SK-N-SH (cell line): Measurements from ENCODE around the gene TMEM132D. TPM values are rescaled to one million over a fixed set of nuclear protein-coding genes. Genes with fewer than 3 reads are reported as not detected.

Source experiments
- CTCF ChIA-PET: fragments of 300-600, 350-600 bp; formaldehyde crosslinking; extraction: SDS; loops from one replicate; lab custom pipeline; 2021; lab: Yijun Ruan, JAX
- POLR2A ChIA-PET: fragments of 350-600 bp; sonication (Branson Sonifier 250); formaldehyde crosslinking; extraction: SDS; loops from one replicate; lab custom pipeline; 2020; ENCODE audit warnings: antibody characterized with exemption, inconsistent platforms; lab: Yijun Ruan, JAX
- DNase-seq: peaks from one replicate; pipeline ENCODE4 v3.0.0; 2012
- H2AFZ ChIP-seq: fragments of 200-600 bp; sonication (generic); 2 replicates; pipeline ENCODE4 v1.8.1; 2016; ENCODE audit warnings: antibody characterized with exemption, mild to moderate bottlenecking, low read depth
- H3F3A ChIP-seq: fragments of 200-600 bp; sonication (generic); replicated peaks from 2 replicates; pipeline ENCODE3; 2016; ENCODE audit warnings: antibody characterized with exemption, mild to moderate bottlenecking; ENCODE audit not compliant: insufficient read depth
- H3K27ac ChIP-seq, 2 experiments: fragments of 200-500 bp in 1 of 2; fragments of 200-600 bp in 1 of 2; sonication (Bioruptor generic) in 1 of 2; sonication (generic), shearing (Covaris generic) in 1 of 2; 2 replicates each; pipeline versions ENCODE4 v1.5.1 to v1.6.1; 2014 to 2016; ENCODE audit warnings: low read depth in 2 of 2, inconsistent platforms in 1 of 2, low read length in 1 of 2, mild to moderate bottlenecking in 1 of 2, mixed read lengths in 1 of 2
- H3K27me3 ChIP-seq: fragments of 200-600 bp; sonication (generic), shearing (Covaris generic); 2 replicates; pipeline ENCODE4 v1.6.1; 2016; ENCODE audit warnings: mixed run types; ENCODE audit not compliant: insufficient read depth
- H3K36me3 ChIP-seq, 2 experiments: fragments of 200-500 bp in 1 of 2; fragments of 200-600 bp in 1 of 2; sonication (Bioruptor generic) in 1 of 2; sonication (generic) in 1 of 2; replicated peaks in 1 of 2; 2 replicates each; pipeline versions ENCODE3 to v1.5.1; 2014 to 2016; ENCODE audit warnings: low read length in 1 of 2, mild to moderate bottlenecking in 1 of 2; ENCODE audit not compliant: insufficient read depth in 2 of 2, control insufficient read depth in 1 of 2
- H3K4me1 ChIP-seq, 2 experiments: fragments of 200-500 bp in 1 of 2; fragments of 200-600 bp in 1 of 2; sonication (Bioruptor generic) in 1 of 2; sonication (generic), shearing (Covaris generic) in 1 of 2; 2 replicates each; pipeline versions ENCODE4 v1.5.1 to v1.6.1; 2014 to 2016; ENCODE audit warnings: low read depth in 1 of 2, low read length in 1 of 2, mixed run types in 1 of 2; ENCODE audit not compliant: insufficient read depth in 2 of 2, control insufficient read depth in 1 of 2
- H3K4me2 ChIP-seq: fragments of 200-600 bp; sonication (generic), shearing (Covaris generic); 2 replicates; pipeline ENCODE4 v1.6.1; 2017; ENCODE audit warnings: mixed run types
- H3K4me3 ChIP-seq, 2 experiments: fragments of 200-500 bp in 1 of 2; fragments of 200-600 bp in 1 of 2; sonication (Bioruptor generic) in 1 of 2; sonication (generic), shearing (Covaris generic) in 1 of 2; 2 replicates each; pipeline versions ENCODE4 v1.5.1 to v1.8.1; 2014 to 2016; ENCODE audit warnings: low read depth in 2 of 2, inconsistent platforms in 1 of 2, low read length in 1 of 2, mild to moderate bottlenecking in 1 of 2, mixed read lengths in 1 of 2, moderate library complexity in 1 of 2
- H3K79me2 ChIP-seq: fragments of 200-600 bp; sonication (generic); 2 replicates; pipeline ENCODE4 v1.8.1; 2017; ENCODE audit warnings: mild to moderate bottlenecking; ENCODE audit not compliant: insufficient read depth
- H3K9ac ChIP-seq: fragments of 200-600 bp; sonication (generic); 2 replicates; pipeline ENCODE4 v1.6.1; 2017; ENCODE audit warnings: mixed run types
- H3K9me2 ChIP-seq: fragments of 200-600 bp; sonication (generic); 2 replicates; pipeline ENCODE4 v1.6.1; 2017; ENCODE audit warnings: mixed run types
- H3K9me3 ChIP-seq: fragments of 200-600 bp; sonication (generic); 2 replicates; pipeline ENCODE4 v1.6.1; 2017; ENCODE audit warnings: mixed run types, mild to moderate bottlenecking, moderate library complexity
- H4K20me1 ChIP-seq: fragments of 200-600 bp; sonication (generic); 2 replicates; pipeline ENCODE4 v1.6.1; 2017; ENCODE audit warnings: mild to moderate bottlenecking, mixed run types; ENCODE audit not compliant: insufficient read depth
- ELF1 ChIP-seq: IDR thresholded peaks from 2 replicates; pipeline ENCODE4 v1.4.0; 2012
- EP300 ChIP-seq, 2 experiments: IDR thresholded peaks; 2 replicates each; pipeline versions ENCODE4 v1.4.0 to v1.6.1; 2012; ENCODE audit warnings: borderline replicate concordance in 1 of 2, low read depth in 1 of 2, low read length in 1 of 2
- EZH2phosphoT487 ChIP-seq: fragments of 200-600 bp; sonication (generic); IDR thresholded peaks from 2 replicates; pipeline ENCODE4 v1.6.1; 2017; ENCODE audit warnings: low read depth, mixed run types, mild to moderate bottlenecking, antibody characterized with exemption, moderate library complexity, borderline replicate concordance
- FOXJ3 ChIP-seq: sonication (generic); formaldehyde crosslinking; IDR thresholded peaks from 2 replicates; pipeline ENCODE4 v1.5.1; 2020; ENCODE audit warnings: mild to moderate bottlenecking, missing genetic modification reagents
- FOXM1 ChIP-seq: IDR thresholded peaks from 2 replicates; pipeline ENCODE4 v1.4.0; 2012; ENCODE audit warnings: low read depth, mild to moderate bottlenecking
- GABPA ChIP-seq: IDR thresholded peaks from 2 replicates; pipeline ENCODE4 v1.4.0; 2012; ENCODE audit warnings: low read depth, mild to moderate bottlenecking
- GATA2 ChIP-seq: sonication (generic); formaldehyde crosslinking; IDR thresholded peaks from 2 replicates; pipeline ENCODE4 v1.5.0; 2020; ENCODE audit warnings: mild to moderate bottlenecking, missing genetic modification reagents
- IRF3 ChIP-seq: fragments of 150-350 bp; IDR thresholded peaks from 2 replicates; pipeline ENCODE4 v1.6.1; 2016; ENCODE audit warnings: mild to moderate bottlenecking, low read depth, low read length
- JUND ChIP-seq: IDR thresholded peaks from 2 replicates; pipeline ENCODE4 v1.4.0; 2012
- MAX ChIP-seq: IDR thresholded peaks from 2 replicates; pipeline ENCODE4 v1.4.0; 2012; ENCODE audit warnings: low read depth
- NRF1 ChIP-seq: IDR thresholded peaks from 2 replicates; pipeline ENCODE4 v1.6.1; 2012; ENCODE audit warnings: low read depth, mild to moderate bottlenecking, low read length
- PBX3 ChIP-seq: IDR thresholded peaks from 2 replicates; pipeline ENCODE4; 2012
- POLR2AphosphoS5 ChIP-seq: IDR thresholded peaks from 2 replicates; pipeline ENCODE4 v1.6.1; 2012; ENCODE audit warnings: low read depth, low read length
- RCOR1 ChIP-seq: fragments of 150-350 bp; IDR thresholded peaks from 2 replicates; pipeline ENCODE4 v1.6.1; 2017; ENCODE audit warnings: antibody characterized with exemption, low read length
- RFX5 ChIP-seq: IDR thresholded peaks from 2 replicates; pipeline ENCODE4 v1.6.1; 2012; ENCODE audit warnings: mild to moderate bottlenecking, improper control_type of control experiment, low read length
- SMC3 ChIP-seq: IDR thresholded peaks from 2 replicates; pipeline ENCODE4 v1.6.1; 2012; ENCODE audit warnings: low read depth, low read length, improper control_type of control experiment
- TAF1 ChIP-seq: IDR thresholded peaks from 2 replicates; pipeline ENCODE4 v1.6.1; 2012; ENCODE audit warnings: low read depth, mild to moderate bottlenecking, low read length, moderate library complexity, borderline replicate concordance
- TCF12 ChIP-seq: IDR thresholded peaks from 2 replicates; pipeline ENCODE4 v1.4.0; 2012
- TEAD4 ChIP-seq: IDR thresholded peaks from 2 replicates; pipeline ENCODE4 v1.4.0; 2012; ENCODE audit warnings: mild to moderate bottlenecking, borderline replicate concordance; ENCODE audit not compliant: insufficient read depth
- USF1 ChIP-seq: IDR thresholded peaks from 2 replicates; pipeline ENCODE4 v1.4.0; 2012; ENCODE audit warnings: low read depth, borderline replicate concordance
- YY1 ChIP-seq: IDR thresholded peaks from 2 replicates; pipeline ENCODE4 v1.4.0; 2012; ENCODE audit warnings: low read depth, mild to moderate bottlenecking
- WGBS: methylation state at CpG from one replicate; pipeline ENCODE4 v1.1.6; 2017; ENCODE audit warnings: low lambda C conversion rate; 5-methylcytosine and 5-hydroxymethylcytosine counted together
- polyA plus RNA-seq, 3 experiments: library from polyadenylated mRNA; depleted of rRNA; stranded (reverse); fragments of >200 nt; gene quantifications; 2 replicates each; pipeline ENCODE4 v1.2.3, GENCODE V29; 2012

Gene TMEM132D
- polyA plus RNA-seq, 1 of the 3 experiments (the other 2 are of a cell fraction): not detected

DNA sequence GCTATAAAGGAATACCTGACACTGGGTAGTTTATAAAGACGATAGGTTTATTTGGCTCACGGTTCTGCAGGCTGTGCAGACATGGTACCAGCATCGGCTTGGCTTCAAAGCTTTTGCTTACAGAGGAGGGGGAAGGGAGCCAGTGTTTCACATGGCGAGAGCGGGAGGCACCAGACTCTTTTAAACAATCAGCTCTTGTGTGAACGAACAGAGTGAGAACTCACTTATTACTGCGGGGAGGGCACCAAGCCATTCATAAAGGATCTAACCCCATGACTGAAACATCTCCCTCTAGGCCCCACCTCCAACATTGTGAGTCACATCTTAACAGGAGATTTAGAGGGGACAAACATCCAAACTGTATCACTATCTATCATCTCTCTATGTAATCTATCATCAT lies 227.4 kb downstream of the TMEM132D start:
- no peaks in the 10 kb centered on the region for H3K36me3 ChIP-seq
- H3F3A ChIP-seq: no peaks in the 10 kb centered on the region
- H3K27ac ChIP-seq: no peak overlapping the region
- no peaks in the 10 kb centered on the region for H3K4me1 ChIP-seq
- no peaks in the 10 kb centered on the region for H3K9me3 ChIP-seq
- WGBS: 28% methylated on average over 7 of the region's 7 CpGs
- H3K9me2 ChIP-seq: no peaks in the 10 kb centered on the region
- H2AFZ ChIP-seq: no peak overlapping the region
- TF ChIP-seq EZH2phosphoT487: no peak
- H3K4me2 ChIP-seq: no peak overlapping the region
- ChIA-PET CTCF (no interaction called here), POLR2A (no interaction called here)
- DNase-seq: no peak
- no peak overlapping the region for H3K4me3 ChIP-seq
- H3K79me2 ChIP-seq: no peaks in the 10 kb centered on the region
- H4K20me1 ChIP-seq: no peaks in the 10 kb centered on the region
- H3K27me3 ChIP-seq: no peaks in the 10 kb centered on the region
- H3K9ac ChIP-seq: no peak overlapping the region

- no peaks in the 10 kb centered on the region for H3F3A ChIP-seq
- H4K20me1 ChIP-seq: no peaks in the 10 kb centered on the region
- no peaks in the 10 kb centered on the region for H3K79me2 ChIP-seq
- ChIA-PET CTCF (no interaction called here), POLR2A (no interaction called here)
- TF ChIP-seq FOXM1: no peak
- no peak for TF ChIP-seq RCOR1
- TF ChIP-seq TEAD4: no peak
- no peak for TF ChIP-seq TCF12
- TF ChIP-seq GABPA: no peak
- TF ChIP-seq MAX: no peak
- TF ChIP-seq RFX5: no peak
- TF ChIP-seq SMC3: no peak
- H3K9me2 ChIP-seq: no peaks in the 10 kb centered on the region
- no peaks in the 10 kb centered on the region for H3K36me3 ChIP-seq
- H3K4me3 ChIP-seq: no peak overlapping the region
- H3K4me1 ChIP-seq: no peaks in the 10 kb centered on the region
- no peak overlapping the region for H2AFZ ChIP-seq
- WGBS: 25% methylated on average over 3 of the region's 3 CpGs
- no peaks in the 10 kb centered on the region for H3K27me3 ChIP-seq
- H3K9ac ChIP-seq: no peak overlapping the region
- H3K4me2 ChIP-seq: no peak overlapping the region
- no peaks in the 10 kb centered on the region for H3K9me3 ChIP-seq
- no peak overlapping the region for H3K27ac ChIP-seq
- no peak for DNase-seq
These were observed 227.9 kb downstream of the TMEM132D start for GRCh38 chr12:129675947-129676346.

- Histone ChIP-seq H3K9me3 (no peaks in the 10 kb centered on the region), H3K4me3 (no peak overlapping the region), H3K9ac (no peak overlapping the region), H3F3A (no peaks in the 10 kb centered on the region), H3K79me2 (no peaks in the 10 kb centered on the region), H3K27me3 (no peaks in the 10 kb centered on the region), H3K4me2 (no peak overlapping the region), H3K9me2 (no peaks in the 10 kb centered on the region), H3K27ac (no peak overlapping the region), H3K36me3 (no peaks in the 10 kb centered on the region)
- POLR2A ChIA-PET: no interaction called here
- CTCF ChIA-PET: no interaction called here
- 11% methylated on average over 4 of the region's 4 CpGs for WGBS
- DNase-seq: no peak
- TF ChIP-seq TAF1: no peak
- no peak for TF ChIP-seq EP300 (IDR thresholded peaks at IDR 0.05; ENCODE audit: borderline replicate concordance in 1 of 2, low read depth in 1 of 2, low read length in 1 of 2)
- TF ChIP-seq USF1: no peak
- TF ChIP-seq GATA2 (CRISPR knock-in tag): no peak
- no peak for TF ChIP-seq GABPA
- no peak for TF ChIP-seq PBX3
- TF ChIP-seq ELF1: no peak
- TF ChIP-seq RCOR1: no peak
- no peak for TF ChIP-seq POLR2AphosphoS5
- no peak for TF ChIP-seq JUND
- no peak for TF ChIP-seq IRF3
- no peak for TF ChIP-seq FOXJ3
- TF ChIP-seq FOXM1: no peak
- TF ChIP-seq NRF1: no peak
- TF ChIP-seq YY1: no peak
- TF ChIP-seq EZH2phosphoT487: no peak
- TF ChIP-seq, all 33 proteins: peak for 0
- Histone ChIP-seq H4K20me1 (no peaks in the 10 kb centered on the region), H3K4me1 (no peaks in the 10 kb centered on the region), H2AFZ (no peak overlapping the region)
These were observed 228.3 kb downstream of the TMEM132D start for GRCh38 chr12:129675496-129675895.
